Dedifferentiated amniotic fluid mesenchymal stem cell (primary cell): ENCODE measurements around the gene GPLD1.

Experiments used
- DNase-seq: peaks from one replicate; pipeline ENCODE4 v3.0.0-alpha.2; 2016; ENCODE audit errors: extremely low spot score

The GPLD1 gene

DNA sequence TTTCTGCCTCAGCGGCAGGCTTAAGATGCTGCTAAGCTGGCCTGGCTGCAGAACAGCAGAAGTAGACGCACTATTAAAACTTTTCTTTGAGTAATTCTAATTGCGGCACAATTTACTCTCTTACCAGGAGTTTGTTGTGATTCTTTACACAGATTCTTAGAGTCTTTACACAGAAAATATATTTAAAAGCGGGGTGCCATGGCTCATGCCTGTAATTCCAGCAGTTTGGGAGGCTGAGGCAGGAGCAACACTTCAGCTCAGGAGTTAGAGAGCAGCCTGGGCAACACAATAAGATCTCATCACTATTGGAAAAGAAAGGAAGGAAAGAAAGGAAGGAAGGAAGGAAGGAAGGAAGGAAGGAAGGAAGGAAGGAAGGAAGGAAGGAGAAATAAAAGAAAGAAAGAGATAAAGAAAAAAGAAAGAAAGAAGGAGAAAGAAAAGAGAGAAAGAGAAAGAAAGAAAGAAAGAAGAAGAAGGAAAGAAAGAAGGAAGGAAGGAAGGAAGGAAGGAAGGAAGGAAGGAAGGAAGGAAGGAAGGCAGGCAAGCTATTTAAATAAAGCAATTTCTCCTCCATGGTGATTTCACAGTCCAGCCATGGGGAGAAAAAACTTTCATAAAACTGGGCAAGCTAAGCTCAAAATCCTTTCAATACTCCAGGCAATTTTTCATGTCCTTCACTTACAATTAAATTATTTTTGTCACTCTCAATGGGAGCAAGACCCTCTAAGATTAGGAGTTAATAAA lies 107.7 kb downstream of the GPLD1 start:
- DNase-seq: no peak

DNA sequence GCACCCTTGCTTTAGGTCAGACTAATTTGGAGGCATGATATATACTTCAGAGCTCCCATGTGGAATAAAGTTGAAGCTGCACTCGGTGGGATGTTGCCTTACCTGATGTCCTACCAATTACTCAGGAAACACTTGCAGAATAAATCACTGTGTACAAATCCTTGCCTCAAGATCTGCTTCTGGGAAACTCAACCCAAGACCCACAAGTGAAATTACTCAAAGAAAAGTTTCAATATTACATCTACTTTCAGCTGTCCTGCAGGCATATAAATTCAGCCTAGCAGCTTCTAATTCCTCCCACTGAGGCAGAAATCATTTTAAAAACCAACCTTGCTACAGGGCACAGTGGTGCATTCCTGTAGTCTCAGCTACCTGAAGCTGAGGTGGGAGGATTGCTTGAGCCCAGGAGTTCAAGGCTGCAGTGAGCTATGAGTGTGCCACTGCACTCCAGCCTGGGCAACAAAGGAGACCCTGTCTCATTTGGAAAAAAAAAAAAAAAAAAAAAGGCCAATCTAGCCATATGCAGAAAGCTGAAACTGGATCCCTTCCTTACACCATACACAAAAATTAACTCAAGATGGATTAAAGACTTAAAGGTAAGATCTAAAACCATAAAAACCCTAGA lies 110.8 kb downstream of the GPLD1 start:
- DNase-seq: no peak
